NCI-H1048 (cell line): ENCODE measurements around the gene FAM50B.

Source experiments
- DNase-seq: peaks from one replicate; lab custom pipeline; 2025; lab: John Stamatoyannopoulos, UW

Gene FAM50B

DNA sequence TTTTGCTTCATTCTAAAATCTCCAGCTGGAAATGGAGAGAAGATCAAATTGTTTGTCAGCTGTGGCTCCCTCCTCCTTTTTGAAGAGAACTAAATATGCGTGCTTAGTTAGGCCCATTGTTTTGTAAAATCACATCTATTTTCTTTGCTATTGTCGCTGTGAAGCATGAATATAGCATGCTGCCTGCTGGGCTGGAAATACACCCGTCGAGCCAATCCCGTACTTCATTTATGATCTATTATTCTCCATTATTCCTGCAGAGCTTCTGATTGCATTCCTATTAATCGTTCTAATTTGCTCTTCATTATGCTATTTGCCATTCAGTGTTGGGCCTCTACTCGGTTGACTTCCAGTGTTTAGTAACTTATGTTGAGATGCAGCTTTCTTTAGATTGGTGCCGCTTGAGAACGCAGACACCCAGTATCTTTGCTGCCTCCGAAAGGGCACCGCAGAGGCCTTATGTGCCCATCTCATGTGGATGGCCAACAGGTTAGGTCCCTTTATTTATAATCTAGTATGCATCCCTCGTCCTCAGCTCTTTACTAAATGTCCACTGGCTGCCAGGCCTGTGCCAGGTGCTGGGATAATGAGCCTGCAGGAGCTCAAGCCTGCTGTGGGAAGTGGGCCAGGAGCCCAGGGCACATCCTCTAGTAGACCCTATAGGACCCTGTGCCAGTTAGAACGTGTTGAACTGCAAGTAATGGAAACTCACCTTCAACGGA, 45.6 kb downstream of the FAM50B start:
- DNase-seq, result no peak

DNA sequence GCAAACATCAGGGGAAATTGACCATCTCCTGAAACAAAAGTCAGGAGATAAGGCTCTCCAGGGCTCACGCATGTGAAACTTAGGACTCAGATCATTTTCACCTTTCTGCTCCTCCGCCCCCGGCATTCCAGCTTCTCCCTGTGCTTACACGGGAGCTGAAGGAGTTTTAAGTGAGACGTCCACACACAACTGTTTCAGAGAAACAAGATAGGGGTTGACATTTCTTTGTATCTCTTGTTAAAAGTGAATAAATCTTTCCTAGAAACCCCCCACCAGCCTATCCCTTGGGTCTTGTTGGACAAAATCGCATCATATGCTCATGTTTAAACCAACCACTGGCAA, 46.1 kb downstream of the FAM50B start:
- DNase-seq, result no peak

DNA sequence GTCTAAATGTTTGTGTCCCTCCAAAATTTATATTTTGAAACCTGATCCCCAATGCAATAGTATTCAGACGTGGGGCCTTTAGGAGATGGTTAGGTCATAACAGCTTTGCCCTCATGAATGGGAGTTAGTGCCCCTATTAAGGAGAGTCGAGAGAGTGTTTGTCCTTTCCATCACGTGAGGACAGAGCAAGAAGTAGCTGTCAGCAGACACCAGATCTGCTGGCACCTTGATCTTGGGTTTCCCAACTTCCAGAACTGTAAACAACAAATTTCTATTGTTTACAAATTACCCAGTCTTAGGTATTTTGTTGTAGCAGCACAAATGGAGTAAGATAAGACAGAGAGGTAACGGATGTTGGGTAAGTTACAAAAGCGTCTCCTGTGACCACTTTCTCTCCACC, 46.6 kb downstream of the FAM50B start:
- no peak for DNase-seq

DNA sequence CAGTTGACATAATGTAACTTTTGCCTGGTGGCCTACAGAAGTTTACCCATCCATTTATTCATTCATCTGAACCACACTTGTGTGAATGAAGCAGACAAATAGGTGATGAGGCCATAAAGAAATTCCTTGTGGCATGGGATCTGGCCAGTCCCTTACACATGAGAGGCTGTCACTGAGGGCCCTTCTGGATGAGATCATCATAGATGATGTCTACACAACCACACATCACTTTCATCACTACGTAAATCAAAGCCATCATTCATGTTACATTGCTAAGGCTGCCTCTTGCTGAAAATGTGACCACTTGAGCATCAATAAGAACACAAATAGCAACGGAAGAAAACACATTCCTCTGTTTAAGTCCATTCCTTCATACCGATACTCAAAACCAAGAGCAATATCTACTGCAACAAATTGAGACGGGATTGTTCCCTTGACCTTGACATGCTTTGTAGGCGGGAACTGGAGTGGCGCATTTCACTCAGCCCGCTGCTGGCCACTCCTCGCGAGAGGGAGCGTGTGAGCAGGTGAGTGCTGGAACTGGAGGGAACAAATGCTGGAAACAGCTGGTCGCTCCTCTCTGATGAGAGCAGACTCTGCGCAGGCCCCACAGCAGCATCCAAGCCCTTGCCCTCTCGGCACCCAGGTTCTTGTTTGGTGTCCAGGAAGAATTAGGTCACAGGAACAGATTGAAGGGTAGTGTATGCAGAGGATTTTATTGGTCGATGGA, 49.3 kb downstream of the FAM50B start:
- DNase-seq, result no peak

DNA sequence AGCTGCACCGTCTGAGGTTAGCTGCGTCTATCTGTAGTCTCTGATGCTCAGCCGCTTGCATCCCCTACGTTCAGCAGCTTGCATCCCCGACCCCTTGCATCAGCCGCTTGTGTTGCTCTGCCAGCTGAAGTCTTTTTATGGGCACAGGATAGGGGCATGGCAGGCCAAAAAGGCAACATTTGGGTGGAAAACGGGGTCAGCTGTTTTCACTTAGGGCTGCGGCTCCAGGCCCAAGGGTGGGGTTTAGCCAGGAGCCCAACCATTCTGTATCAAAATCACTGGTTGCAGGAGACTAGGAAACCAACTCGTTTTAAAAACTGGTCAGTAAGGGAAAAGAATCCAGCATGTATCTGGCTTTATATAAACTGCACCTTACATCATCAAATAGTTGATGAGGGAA, 49.9 kb downstream of the FAM50B start:
- no peak for DNase-seq

DNA sequence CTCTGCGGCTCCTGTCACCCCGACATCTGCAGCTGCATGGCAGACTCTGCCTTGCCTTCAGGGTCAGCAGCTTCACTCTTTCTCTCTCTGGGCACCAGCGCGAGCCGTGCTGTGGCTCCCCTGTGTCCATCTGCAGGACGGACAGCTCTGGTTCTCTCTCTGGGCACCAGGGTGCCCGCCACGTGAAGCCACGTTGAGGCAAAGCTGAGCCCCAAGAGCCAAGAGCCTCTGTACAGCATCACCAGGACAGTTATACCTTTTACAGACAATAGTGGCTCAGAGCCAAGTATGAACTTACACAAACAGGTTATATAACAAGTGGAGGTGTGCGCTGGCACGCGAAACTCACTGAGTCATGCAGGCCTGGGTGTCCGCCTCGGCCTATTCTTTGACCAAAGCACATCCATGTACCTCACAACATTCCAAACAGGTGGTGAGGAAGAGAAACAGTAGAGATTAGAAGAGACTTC, 50.8 kb downstream of the FAM50B start:
- DNase-seq, result no peak
